Measurements from ENCODE around the gene CNDP1.

- TF ChIP-seq CTCF (IDR thresholded peaks at IDR 0.05) (no peak), POLR2A (IDR thresholded peaks at IDR 0.05) (no peak)
Measured at GRCh38 chr18:74630804-74631203, 96.5 kb downstream of the CNDP1 start.
